OCI-LY7 (cell line): Measurements from ENCODE around the gene PHYKPL. TPM values are rescaled to one million over a fixed set of nuclear protein-coding genes. Genes with fewer than 3 reads are reported as not detected.

ENCODE experiments used
- BruUV-seq: library from RNA; stranded (reverse); fragments of 400-500 nt; replicated peaks from 2 replicates; lab custom pipeline; 2021; lab: Mats Ljungman, UMichigan
- CTCF ChIA-PET: fragments of 300-600 bp; sonication (Branson Sonifier 250); formaldehyde crosslinking; loops from one replicate; lab custom pipeline; 2022; ENCODE audit warnings: antibody characterized with exemption; ENCODE audit not compliant: unreplicated experiment; lab: Charles Lee
- POLR2A ChIA-PET: fragments of 300-600 bp; sonication (Branson Sonifier 250); formaldehyde crosslinking; loops from one replicate; lab custom pipeline; 2022; ENCODE audit warnings: antibody characterized with exemption; lab: Charles Lee
- DNase-seq: peaks from one replicate; pipeline ENCODE4 v3.0.0-alpha.2; 2015; ENCODE audit warnings: low spot score
- H2AFZ ChIP-seq: fragments of 200-600 bp; sonication (generic), shearing (Covaris generic); 2 replicates; pipeline ENCODE4 v1.6.1; 2014; ENCODE audit warnings: mild to moderate bottlenecking, antibody characterized with exemption, low read length, moderate library complexity
- H3K27ac ChIP-seq: fragments of 200-600 bp; sonication (generic); 2 replicates; pipeline ENCODE4 v1.5.1; 2014; ENCODE audit warnings: mixed run types, low read depth, mild to moderate bottlenecking, moderate library complexity, low read length, inconsistent platforms; ENCODE audit not compliant: poor library complexity, severe bottlenecking
- H3K36me3 ChIP-seq: fragments of 200-600 bp; sonication (generic); 2 replicates; pipeline ENCODE4 v1.6.1; 2014; ENCODE audit warnings: mild to moderate bottlenecking, antibody characterized with exemption, low read length, moderate library complexity, mixed read lengths; ENCODE audit not compliant: insufficient read depth
- H3K4me1 ChIP-seq: fragments of 200-600 bp; sonication (generic); 2 replicates; pipeline ENCODE4 v1.5.1; 2014; ENCODE audit warnings: mild to moderate bottlenecking, low read length; ENCODE audit not compliant: insufficient read depth, poor library complexity, severe bottlenecking
- H3K4me2 ChIP-seq: fragments of 200-600 bp; sonication (generic); 2 replicates; pipeline ENCODE4 v1.6.1; 2014; ENCODE audit warnings: mild to moderate bottlenecking, low read length
- H3K4me3 ChIP-seq: fragments of 200-600 bp; sonication (generic); 2 replicates; pipeline ENCODE4 v1.5.1; 2014; ENCODE audit warnings: mild to moderate bottlenecking, low read depth, low read length; ENCODE audit not compliant: poor library complexity, severe bottlenecking
- H3K79me2 ChIP-seq: fragments of 200-600 bp; sonication (generic); 2 replicates; pipeline ENCODE4 v1.6.1; 2016; ENCODE audit warnings: low read depth, mild to moderate bottlenecking, low read length, moderate library complexity, mixed read lengths; ENCODE audit not compliant: insufficient read depth
- H3K9me2 ChIP-seq: fragments of 200-600 bp; sonication (generic); 2 replicates; pipeline ENCODE4 v1.6.1; 2016; ENCODE audit warnings: mild to moderate bottlenecking, low read length, mixed read lengths; ENCODE audit not compliant: insufficient read depth
- H3K9me3 ChIP-seq: fragments of 200-600 bp; sonication (generic); 2 replicates; pipeline ENCODE4 v1.6.1; 2014; ENCODE audit warnings: mild to moderate bottlenecking, mixed run types, low read length, mixed read lengths
- H4K20me1 ChIP-seq: fragments of 200-600 bp; sonication (generic); 2 replicates; pipeline ENCODE4 v1.6.1; 2014; ENCODE audit warnings: mild to moderate bottlenecking, antibody characterized with exemption, low read length, moderate library complexity, mixed read lengths; ENCODE audit not compliant: insufficient read depth
- EZH2phosphoT487 ChIP-seq: fragments of 200-600 bp; sonication (generic); IDR thresholded peaks from 2 replicates; pipeline ENCODE4 v1.6.1; 2018; ENCODE audit warnings: low read depth, borderline replicate concordance, mild to moderate bottlenecking, mixed run types, antibody characterized with exemption, low read length, moderate library complexity, mixed read lengths
- intact Hi-C: fragments of 100-400 bp; cut with micrococcal nuclease; formaldehyde crosslinking; loops from one replicate; pipeline ENCODE4 v1.10.0; 2022; ENCODE audit not compliant: unreplicated experiment
- total RNA-seq, 2 experiments: library from RNA; depleted of rRNA in 1 of 2; stranded (reverse); fragments of >200 nt in 1 of 2; shearing (Covaris generic) in 1 of 2; gene quantifications; 2 replicates each; pipeline ENCODE4 v1.2.3, GENCODE V29; 2014 to 2022
- TF ChIP-seq, protein P1 (sequence below): fragments of 200-600 bp; sonication (generic); conservative IDR thresholded peaks from 2 replicates; pipeline ENCODE4 v1.5.1; 2014; ENCODE audit warnings: mild to moderate bottlenecking, antibody characterized with exemption, low read length, moderate library complexity, mixed read lengths

The PHYKPL gene
- total RNA-seq, 2 experiments from 2014 or later, result 86.3 to 146 TPM

DNA sequence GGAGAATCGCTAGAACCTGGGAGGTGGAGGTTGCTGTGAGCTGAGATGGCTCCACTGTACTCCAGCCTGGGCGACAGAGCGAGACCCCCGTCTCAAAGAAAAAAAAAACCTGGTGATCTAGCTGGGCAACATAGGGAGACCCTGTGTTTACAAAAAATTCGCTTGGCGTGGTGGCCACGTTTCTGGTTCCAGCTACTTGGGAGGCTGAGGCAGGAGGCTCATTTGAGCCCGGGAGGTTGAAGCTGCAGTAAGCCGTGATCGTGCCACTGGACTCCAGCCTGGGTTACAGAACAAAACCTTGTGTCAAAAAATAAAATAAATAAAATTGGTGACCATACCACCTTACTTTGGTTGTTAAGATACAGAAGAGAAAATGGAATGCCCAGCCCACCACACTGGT is 30.1 kb downstream of the PHYKPL start:
- CTCF ChIA-PET, result no interaction called here
- Histone ChIP-seq H3K9me3 (no peaks in the 10 kb centered on the region), H2AFZ (no peak overlapping the region), H3K9me2 (no peaks in the 10 kb centered on the region), H3K36me3 (peaks cover 31% of the 10 kb centered on the region), H3K4me1 (peaks cover 17% of the 10 kb centered on the region), H3K4me2 (no peak overlapping the region), H4K20me1 (peaks cover 23% of the 10 kb centered on the region), H3K4me3 (no peak overlapping the region), H3K79me2 (peaks cover 44% of the 10 kb centered on the region), H3K27ac (no peak overlapping the region)
- TF ChIP-seq, protein P1, sequence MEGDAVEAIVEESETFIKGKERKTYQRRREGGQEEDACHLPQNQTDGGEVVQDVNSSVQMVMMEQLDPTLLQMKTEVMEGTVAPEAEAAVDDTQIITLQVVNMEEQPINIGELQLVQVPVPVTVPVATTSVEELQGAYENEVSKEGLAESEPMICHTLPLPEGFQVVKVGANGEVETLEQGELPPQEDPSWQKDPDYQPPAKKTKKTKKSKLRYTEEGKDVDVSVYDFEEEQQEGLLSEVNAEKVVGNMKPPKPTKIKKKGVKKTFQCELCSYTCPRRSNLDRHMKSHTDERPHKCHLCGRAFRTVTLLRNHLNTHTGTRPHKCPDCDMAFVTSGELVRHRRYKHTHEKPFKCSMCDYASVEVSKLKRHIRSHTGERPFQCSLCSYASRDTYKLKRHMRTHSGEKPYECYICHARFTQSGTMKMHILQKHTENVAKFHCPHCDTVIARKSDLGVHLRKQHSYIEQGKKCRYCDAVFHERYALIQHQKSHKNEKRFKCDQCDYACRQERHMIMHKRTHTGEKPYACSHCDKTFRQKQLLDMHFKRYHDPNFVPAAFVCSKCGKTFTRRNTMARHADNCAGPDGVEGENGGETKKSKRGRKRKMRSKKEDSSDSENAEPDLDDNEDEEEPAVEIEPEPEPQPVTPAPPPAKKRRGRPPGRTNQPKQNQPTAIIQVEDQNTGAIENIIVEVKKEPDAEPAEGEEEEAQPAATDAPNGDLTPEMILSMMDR, result no peak
- no peak for TF ChIP-seq EZH2phosphoT487
- BruUV-seq, result TSS peak; percentile 53
- no peak for DNase-seq
- intact Hi-C loops, result no loop called here
- POLR2A ChIA-PET, result interaction anchor here (1.2 kb wide), 1 partner anchor 21 kb away, joined by 7 read pairs; no protein-coding TSS in a partner anchor

DNA sequence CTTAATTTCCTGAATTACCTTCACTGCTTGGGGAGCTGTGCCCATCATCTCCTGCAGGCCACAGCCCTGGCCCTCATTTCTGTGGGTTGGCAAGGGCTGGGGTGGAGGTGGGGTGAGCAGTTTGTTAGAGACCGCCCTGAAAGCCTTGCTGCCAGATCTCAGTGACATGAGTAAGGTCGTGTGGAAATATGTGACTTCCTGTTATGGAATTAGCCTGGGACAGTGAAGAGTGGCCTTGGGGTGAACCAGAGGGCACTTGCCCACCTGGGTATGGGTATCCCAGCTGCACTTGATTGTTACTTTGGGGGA is 30.7 kb downstream of the PHYKPL start:
- no TSS peak for BruUV-seq
- CTCF ChIA-PET, result no interaction called here
- POLR2A ChIA-PET, result interaction anchor here (0.6 to 1.2 kb wide), 5 partner anchors 21 to 610 kb away, joined by 3 to 7 read pairs (median 3); partner anchors contain the start of gene TMED9
- no peaks in the 10 kb centered on the region for H3K9me2 ChIP-seq
- H3K4me3 ChIP-seq, result no peak overlapping the region
- no peak overlapping the region for H3K27ac ChIP-seq
- peaks cover 38% of the 10 kb centered on the region for H3K79me2 ChIP-seq
- no peak overlapping the region for H2AFZ ChIP-seq
- H3K9me3 ChIP-seq, result no peaks in the 10 kb centered on the region
- H3K36me3 ChIP-seq, result peaks cover 25% of the 10 kb centered on the region
- peaks cover 10% of the 10 kb centered on the region for H3K4me1 ChIP-seq
- no peak for DNase-seq
- TF ChIP-seq, protein P1, result no peak
- TF ChIP-seq EZH2phosphoT487, result no peak
- H3K4me2 ChIP-seq, result no peak overlapping the region
- H4K20me1 ChIP-seq, result peaks cover 16% of the 10 kb centered on the region
- intact Hi-C loops, result no loop called here

DNA sequence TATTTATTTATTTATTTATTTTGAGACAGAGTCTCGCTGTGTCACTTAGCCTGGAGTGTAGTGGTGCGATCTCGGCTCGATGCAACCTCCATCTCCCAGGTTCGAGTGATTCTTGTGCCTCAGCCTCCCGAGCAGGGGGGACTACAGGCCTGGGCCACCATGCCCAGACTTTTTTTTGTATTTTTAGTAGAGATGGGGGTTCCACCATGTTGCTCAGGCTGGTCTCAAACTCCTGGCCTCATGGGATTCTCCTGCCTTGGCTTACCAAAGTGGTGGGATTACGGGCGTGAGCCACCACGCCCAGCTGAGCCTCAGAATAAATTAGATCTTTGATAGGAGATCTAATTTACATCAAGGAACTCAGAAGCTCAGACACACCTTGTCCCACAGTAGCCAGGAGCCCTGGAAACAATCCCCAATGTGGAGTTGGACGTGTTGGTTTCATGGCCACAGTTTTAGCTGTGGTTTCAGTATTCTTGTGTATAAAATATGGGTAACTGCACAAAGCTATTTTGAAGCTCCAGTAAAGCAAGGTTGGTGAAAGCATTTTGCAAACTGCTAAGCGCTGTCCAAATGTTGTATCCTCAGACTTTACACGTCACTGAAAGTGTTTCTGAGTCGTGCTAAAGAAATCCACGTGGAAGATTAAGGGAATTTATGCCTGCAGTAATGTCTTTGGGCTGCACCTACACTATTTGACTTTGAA is 31.2 kb downstream of the PHYKPL start:
- CTCF ChIA-PET, result no interaction called here
- no peak overlapping the region for H3K4me2 ChIP-seq

More for the DNA sequence above, 31.2 kb downstream of the PHYKPL start:
- peaks cover 20% of the 10 kb centered on the region for H3K36me3 ChIP-seq
- no TSS peak for BruUV-seq
- H3K79me2 ChIP-seq, result peaks cover 33% of the 10 kb centered on the region
- H3K9me2 ChIP-seq, result no peaks in the 10 kb centered on the region
- H3K4me3 ChIP-seq, result no peak overlapping the region
- no peak overlapping the region for H3K27ac ChIP-seq
- no peak for DNase-seq
- TF ChIP-seq, protein P1, result no peak
- no peak for TF ChIP-seq EZH2phosphoT487
- no peak overlapping the region for H2AFZ ChIP-seq
- H4K20me1 ChIP-seq, result peaks cover 11% of the 10 kb centered on the region
- POLR2A ChIA-PET, result interaction anchor here (0.6 to 1.2 kb wide), 5 partner anchors 20 to 609 kb away, joined by 3 to 7 read pairs (median 3); partner anchors contain the start of gene TMED9
- intact Hi-C loops, result no loop called here
- H3K9me3 ChIP-seq, result no peaks in the 10 kb centered on the region
- peaks cover 5% of the 10 kb centered on the region for H3K4me1 ChIP-seq
